HG02970 (cell line): ENCODE measurements around the gene UBE2H.
A peak's percentile ranks its signal among the peaks of the same experiment; 100 is the strongest.
"Not testable (repeated sequence)": the region's sequence is repeated elsewhere in the genome, so short reads cannot be mapped to it uniquely, and the experiment has no call there.

ENCODE experiments used
- ATAC-seq: cut with Tn5 transposase; IDR thresholded peaks from one replicate; pipeline ENCODE4 v1.9.1; 2021; ENCODE audit warnings: mild to moderate bottlenecking, moderate library complexity, moderate number of reproducible peaks; ENCODE audit not compliant: unreplicated experiment, low FRiP score

The UBE2H gene

GRCh38 chr7:129826895-129827294 lies 125.9 kb downstream of the UBE2H start:
- ATAC-seq = not testable (repeated sequence)

- ATAC-seq = peak; percentile 70
Observed at GRCh38 chr7:129825209-129825970, 127.4 kb downstream of the UBE2H start.

- peak; percentile 24 for ATAC-seq
Observed at GRCh38 chr7:129824291-129825208, 128.2 kb downstream of the UBE2H start.

GRCh38 chr7:129823143-129823542 lies 129.6 kb downstream of the UBE2H start:
- not testable (repeated sequence) for ATAC-seq

GRCh38 chr7:129821476-129821875 lies 131.3 kb downstream of the UBE2H start:
- no peak for ATAC-seq

GRCh38 chr7:129816742-129817141 lies 136.0 kb downstream of the UBE2H start:
- no peak for ATAC-seq

- no peak for ATAC-seq
Observed at GRCh38 chr7:129807863-129808262, 144.9 kb downstream of the UBE2H start.

- no peak for ATAC-seq
Observed at GRCh38 chr7:129804890-129805719, 147.7 kb downstream of the UBE2H start.

GRCh38 chr7:129804111-129804889 lies 148.5 kb downstream of the UBE2H start:
- ATAC-seq = no peak

- ATAC-seq = no peak
Observed at GRCh38 chr7:129803546-129804081, 149.1 kb downstream of the UBE2H start.

GRCh38 chr7:129801882-129802281 lies 150.9 kb downstream of the UBE2H start:
- ATAC-seq = no peak

- no peak for ATAC-seq
Observed at GRCh38 chr7:129800901-129801300, 151.9 kb downstream of the UBE2H start.

- no peak for ATAC-seq
Observed at GRCh38 chr7:129799350-129799955, 153.3 kb downstream of the UBE2H start.

- ATAC-seq = no peak
Observed at GRCh38 chr7:129798616-129799349, 154.0 kb downstream of the UBE2H start.

- no peak for ATAC-seq
Observed at GRCh38 chr7:129797214-129797789, 155.5 kb downstream of the UBE2H start.

- no peak for ATAC-seq
Observed at GRCh38 chr7:129796186-129796775, 156.5 kb downstream of the UBE2H start.

- ATAC-seq = not testable (repeated sequence)
Observed at GRCh38 chr7:129794461-129794860, 158.3 kb downstream of the UBE2H start.
